GM12878 (cell line): ENCODE measurements around the gene PEMT.

Experiments
- CBFB ChIP-seq: IDR thresholded peaks from 2 replicates; pipeline ENCODE4 v1.6.1; 2016; ENCODE audit warnings: antibody characterized with exemption, low read depth
- EP300 ChIP-seq, 2 experiments: fragments of 150-350 bp in 1 of 2; IDR thresholded peaks; 2 replicates each; pipeline ENCODE4 v1.6.1; 2011 to 2012; ENCODE audit warnings: low read depth in 2 of 2, low read length in 2 of 2, borderline replicate concordance in 1 of 2, improper control_type of control experiment in 1 of 2, inconsistent platforms in 1 of 2; ENCODE audit not compliant: control insufficient read depth in 1 of 2
- EZH2 ChIP-seq: IDR thresholded peaks from 2 replicates; pipeline ENCODE4 v1.6.1; 2012; ENCODE audit warnings: low read depth, mild to moderate bottlenecking, control low read depth, inconsistent platforms, low read length, borderline replicate concordance; ENCODE audit not compliant: control insufficient read depth
- KDM1A ChIP-seq: fragments of 200-600 bp; sonication (generic); IDR thresholded peaks from 2 replicates; pipeline ENCODE4 v1.6.1; 2016; ENCODE audit warnings: borderline replicate concordance
- POLR2A ChIP-seq: IDR thresholded peaks from 2 replicates; pipeline ENCODE4 v1.6.1; 2011; ENCODE audit warnings: low read depth, mild to moderate bottlenecking, low read length
- POLR2AphosphoS2 ChIP-seq: IDR thresholded peaks from 2 replicates; pipeline ENCODE4 v1.6.1; 2011; ENCODE audit warnings: low read depth, mild to moderate bottlenecking, low read length, improper control_type of control experiment, moderate library complexity
- RAD51 ChIP-seq: fragments of 450-650 bp; IDR thresholded peaks from 2 replicates; pipeline ENCODE4 v1.6.1; 2016; ENCODE audit warnings: moderate library complexity, mild to moderate bottlenecking, inconsistent platforms
- TAF1 ChIP-seq: IDR thresholded peaks from 2 replicates; pipeline ENCODE4 v1.6.1; 2011; ENCODE audit warnings: mild to moderate bottlenecking, low read depth, low read length, borderline replicate concordance
- TF ChIP-seq, protein P1 (sequence below), 3 experiments: IDR thresholded peaks in 2 of 3; conservative IDR thresholded peaks in 1 of 3; 2 replicates each; pipeline ENCODE4 v1.5.1; 2011; ENCODE audit warnings: low read depth in 3 of 3, low read length in 3 of 3, mild to moderate bottlenecking in 3 of 3, control low read depth in 2 of 3, moderate library complexity in 2 of 3, inconsistent platforms in 1 of 3, mixed read lengths in 1 of 3; ENCODE audit not compliant: control insufficient read depth in 2 of 3, insufficient read depth in 1 of 3; ENCODE audit errors: extremely low read depth in 1 of 3
- TF ChIP-seq, protein P2 (sequence below): IDR thresholded peaks from 2 replicates; pipeline ENCODE4 v1.6.1; 2011; ENCODE audit warnings: low read depth, low read length, improper control_type of control experiment, borderline replicate concordance
- TF ChIP-seq, protein P3 (sequence below): IDR thresholded peaks from 2 replicates; pipeline ENCODE4 v1.6.1; 2012; ENCODE audit warnings: mild to moderate bottlenecking, low read depth, low read length
- TF ChIP-seq, protein P4 (sequence below): IDR thresholded peaks from 2 replicates; pipeline ENCODE4 v1.6.1; 2011; ENCODE audit warnings: borderline replicate concordance, low read depth, mild to moderate bottlenecking, moderate library complexity, low read length; ENCODE audit not compliant: insufficient read depth, poor library complexity, severe bottlenecking

DNA sequence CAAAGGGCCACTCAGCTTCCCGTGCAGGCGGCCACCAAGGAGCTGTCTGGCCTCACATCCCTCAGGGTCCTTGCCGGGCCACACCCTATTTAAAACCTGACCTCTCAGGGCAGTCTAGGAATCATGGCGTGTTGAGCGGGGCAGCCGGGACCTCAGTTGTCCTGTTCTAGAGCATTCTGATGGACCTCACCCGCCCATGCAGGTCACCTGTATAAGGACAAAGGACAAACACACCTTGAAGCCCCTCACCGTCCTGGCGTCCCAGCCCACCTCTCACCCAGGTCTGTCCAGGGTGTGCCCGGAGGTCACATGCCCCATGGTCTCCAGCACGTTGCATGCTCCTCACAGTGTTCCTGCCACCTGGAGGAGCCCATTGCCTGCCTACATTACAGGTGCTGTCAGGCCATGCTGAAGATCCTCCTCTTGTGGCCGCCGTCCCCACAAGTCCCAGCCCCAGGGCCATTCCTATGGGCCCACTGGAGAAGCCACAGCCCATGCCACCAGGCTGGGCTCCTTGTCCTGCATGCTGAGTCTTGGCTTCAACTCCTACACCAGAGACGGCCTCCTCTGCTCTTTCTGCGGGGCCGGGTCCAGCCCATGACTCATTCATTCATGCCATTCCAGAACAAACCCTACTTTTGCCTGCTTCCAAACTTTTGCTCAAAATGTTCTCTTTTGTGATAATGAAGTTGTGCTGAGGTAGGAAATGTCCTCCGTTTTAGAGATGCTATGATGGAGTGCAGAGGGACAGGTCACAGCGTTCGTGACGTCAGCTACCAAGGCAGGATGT lies 46.3 kb downstream of the PEMT start:
- TF ChIP-seq, protein P1, sequence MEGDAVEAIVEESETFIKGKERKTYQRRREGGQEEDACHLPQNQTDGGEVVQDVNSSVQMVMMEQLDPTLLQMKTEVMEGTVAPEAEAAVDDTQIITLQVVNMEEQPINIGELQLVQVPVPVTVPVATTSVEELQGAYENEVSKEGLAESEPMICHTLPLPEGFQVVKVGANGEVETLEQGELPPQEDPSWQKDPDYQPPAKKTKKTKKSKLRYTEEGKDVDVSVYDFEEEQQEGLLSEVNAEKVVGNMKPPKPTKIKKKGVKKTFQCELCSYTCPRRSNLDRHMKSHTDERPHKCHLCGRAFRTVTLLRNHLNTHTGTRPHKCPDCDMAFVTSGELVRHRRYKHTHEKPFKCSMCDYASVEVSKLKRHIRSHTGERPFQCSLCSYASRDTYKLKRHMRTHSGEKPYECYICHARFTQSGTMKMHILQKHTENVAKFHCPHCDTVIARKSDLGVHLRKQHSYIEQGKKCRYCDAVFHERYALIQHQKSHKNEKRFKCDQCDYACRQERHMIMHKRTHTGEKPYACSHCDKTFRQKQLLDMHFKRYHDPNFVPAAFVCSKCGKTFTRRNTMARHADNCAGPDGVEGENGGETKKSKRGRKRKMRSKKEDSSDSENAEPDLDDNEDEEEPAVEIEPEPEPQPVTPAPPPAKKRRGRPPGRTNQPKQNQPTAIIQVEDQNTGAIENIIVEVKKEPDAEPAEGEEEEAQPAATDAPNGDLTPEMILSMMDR (IDR thresholded peaks at IDR 0.05 in 2 of 3, conservative IDR thresholded peaks at IDR 0.05 in 1 of 3; ENCODE audit: control insufficient read depth in 2 of 3, extremely low read depth in 1 of 3, insufficient read depth in 1 of 3, low read depth in 3 of 3, low read length in 3 of 3) = no peak
- TF ChIP-seq POLR2A (no peak), EZH2 (no peak), RAD51 (no peak), POLR2AphosphoS2 (no peak), TAF1 (no peak), EP300 (IDR thresholded peaks at IDR 0.05; ENCODE audit: borderline replicate concordance in 1 of 2, control insufficient read depth in 1 of 2, low read depth in 2 of 2, low read length in 2 of 2) (no peak), KDM1A (no peak), CBFB (no peak)
- TF ChIP-seq, protein P2, sequence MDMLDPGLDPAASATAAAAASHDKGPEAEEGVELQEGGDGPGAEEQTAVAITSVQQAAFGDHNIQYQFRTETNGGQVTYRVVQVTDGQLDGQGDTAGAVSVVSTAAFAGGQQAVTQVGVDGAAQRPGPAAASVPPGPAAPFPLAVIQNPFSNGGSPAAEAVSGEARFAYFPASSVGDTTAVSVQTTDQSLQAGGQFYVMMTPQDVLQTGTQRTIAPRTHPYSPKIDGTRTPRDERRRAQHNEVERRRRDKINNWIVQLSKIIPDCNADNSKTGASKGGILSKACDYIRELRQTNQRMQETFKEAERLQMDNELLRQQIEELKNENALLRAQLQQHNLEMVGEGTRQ = no peak
- TF ChIP-seq, protein P3, sequence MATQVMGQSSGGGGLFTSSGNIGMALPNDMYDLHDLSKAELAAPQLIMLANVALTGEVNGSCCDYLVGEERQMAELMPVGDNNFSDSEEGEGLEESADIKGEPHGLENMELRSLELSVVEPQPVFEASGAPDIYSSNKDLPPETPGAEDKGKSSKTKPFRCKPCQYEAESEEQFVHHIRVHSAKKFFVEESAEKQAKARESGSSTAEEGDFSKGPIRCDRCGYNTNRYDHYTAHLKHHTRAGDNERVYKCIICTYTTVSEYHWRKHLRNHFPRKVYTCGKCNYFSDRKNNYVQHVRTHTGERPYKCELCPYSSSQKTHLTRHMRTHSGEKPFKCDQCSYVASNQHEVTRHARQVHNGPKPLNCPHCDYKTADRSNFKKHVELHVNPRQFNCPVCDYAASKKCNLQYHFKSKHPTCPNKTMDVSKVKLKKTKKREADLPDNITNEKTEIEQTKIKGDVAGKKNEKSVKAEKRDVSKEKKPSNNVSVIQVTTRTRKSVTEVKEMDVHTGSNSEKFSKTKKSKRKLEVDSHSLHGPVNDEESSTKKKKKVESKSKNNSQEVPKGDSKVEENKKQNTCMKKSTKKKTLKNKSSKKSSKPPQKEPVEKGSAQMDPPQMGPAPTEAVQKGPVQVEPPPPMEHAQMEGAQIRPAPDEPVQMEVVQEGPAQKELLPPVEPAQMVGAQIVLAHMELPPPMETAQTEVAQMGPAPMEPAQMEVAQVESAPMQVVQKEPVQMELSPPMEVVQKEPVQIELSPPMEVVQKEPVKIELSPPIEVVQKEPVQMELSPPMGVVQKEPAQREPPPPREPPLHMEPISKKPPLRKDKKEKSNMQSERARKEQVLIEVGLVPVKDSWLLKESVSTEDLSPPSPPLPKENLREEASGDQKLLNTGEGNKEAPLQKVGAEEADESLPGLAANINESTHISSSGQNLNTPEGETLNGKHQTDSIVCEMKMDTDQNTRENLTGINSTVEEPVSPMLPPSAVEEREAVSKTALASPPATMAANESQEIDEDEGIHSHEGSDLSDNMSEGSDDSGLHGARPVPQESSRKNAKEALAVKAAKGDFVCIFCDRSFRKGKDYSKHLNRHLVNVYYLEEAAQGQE = no peak
- TF ChIP-seq, protein P4, sequence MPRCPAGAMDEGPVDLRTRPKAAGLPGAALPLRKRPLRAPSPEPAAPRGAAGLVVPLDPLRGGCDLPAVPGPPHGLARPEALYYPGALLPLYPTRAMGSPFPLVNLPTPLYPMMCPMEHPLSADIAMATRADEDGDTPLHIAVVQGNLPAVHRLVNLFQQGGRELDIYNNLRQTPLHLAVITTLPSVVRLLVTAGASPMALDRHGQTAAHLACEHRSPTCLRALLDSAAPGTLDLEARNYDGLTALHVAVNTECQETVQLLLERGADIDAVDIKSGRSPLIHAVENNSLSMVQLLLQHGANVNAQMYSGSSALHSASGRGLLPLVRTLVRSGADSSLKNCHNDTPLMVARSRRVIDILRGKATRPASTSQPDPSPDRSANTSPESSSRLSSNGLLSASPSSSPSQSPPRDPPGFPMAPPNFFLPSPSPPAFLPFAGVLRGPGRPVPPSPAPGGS = no peak
